SU-DHL-6 (cell line): ENCODE measurements around the gene CHN1.

Source experiments
- H2AFZ ChIP-seq: fragments of 200-600 bp; sonication (generic); 2 replicates; pipeline ENCODE4 v1.6.1; 2014; ENCODE audit warnings: low read depth, mild to moderate bottlenecking, moderate library complexity, mixed read lengths, antibody characterized with exemption, low read length; ENCODE audit not compliant: severe bottlenecking
- H3F3A ChIP-seq: fragments of 200-600 bp; shearing (Covaris generic); 2 replicates; pipeline ENCODE4 v1.6.0; 2016; ENCODE audit warnings: antibody characterized with exemption, mild to moderate bottlenecking; ENCODE audit not compliant: insufficient read depth
- H3K27ac ChIP-seq: fragments of 200-600 bp; sonication (generic); 2 replicates; pipeline ENCODE4 v1.5.1; 2016; ENCODE audit warnings: low read depth, mild to moderate bottlenecking, low read length, moderate library complexity, mixed read lengths
- H3K27me3 ChIP-seq: fragments of 200-600 bp; sonication (generic), shearing (Covaris generic); 2 replicates; pipeline ENCODE4 v1.6.0; 2014; ENCODE audit warnings: mild to moderate bottlenecking, low read length
- H3K36me3 ChIP-seq: fragments of 200-600 bp; sonication (generic); 2 replicates; pipeline ENCODE4 v1.6.1; 2014; ENCODE audit warnings: mild to moderate bottlenecking, low read length, mixed read lengths
- H3K4me2 ChIP-seq: fragments of 300-600, 200-600 bp; shearing (Covaris generic), sonication (generic); 2 replicates; pipeline ENCODE4 v1.6.0; 2014; ENCODE audit warnings: low read length, low read depth, mild to moderate bottlenecking; ENCODE audit not compliant: poor library complexity, severe bottlenecking
- H3K4me3 ChIP-seq: fragments of 200-600 bp; sonication (generic); 2 replicates; pipeline ENCODE4 v1.5.1; 2014; ENCODE audit warnings: antibody characterized with exemption, low read length, mild to moderate bottlenecking, mixed read lengths; ENCODE audit not compliant: insufficient read depth, poor library complexity, severe bottlenecking
- H3K79me2 ChIP-seq: fragments of 200-600 bp; sonication (generic); 2 replicates; pipeline ENCODE4 v1.6.1; 2014; ENCODE audit warnings: mild to moderate bottlenecking, low read length, moderate library complexity; ENCODE audit not compliant: insufficient read depth
- H3K9ac ChIP-seq: fragments of 200-600 bp; sonication (generic); 2 replicates; pipeline ENCODE4 v1.7.0; 2014; ENCODE audit warnings: mild to moderate bottlenecking, low read length
- H3K9me2 ChIP-seq: fragments of 200-600 bp; sonication (generic); replicated peaks from 2 replicates; pipeline ENCODE4 v1.6.1; 2014; ENCODE audit warnings: low read length; ENCODE audit not compliant: insufficient read depth
- H3K9me3 ChIP-seq: fragments of 200-600 bp; sonication (generic); 2 replicates; pipeline ENCODE4 v1.6.1; 2014; ENCODE audit warnings: low read length, mixed read lengths; ENCODE audit not compliant: insufficient read depth
- H4K20me1 ChIP-seq: fragments of 200-600 bp; sonication (generic); 2 replicates; pipeline ENCODE4 v1.6.1; 2014; ENCODE audit warnings: low read depth, mild to moderate bottlenecking, antibody characterized with exemption, low read length, moderate library complexity, mixed read lengths
- EZH2phosphoT487 ChIP-seq: fragments of 200-600 bp; sonication (generic), shearing (Covaris generic); conservative IDR thresholded peaks from 2 replicates; pipeline ENCODE4 v1.6.1; 2018; ENCODE audit warnings: mild to moderate bottlenecking, antibody characterized with exemption, low read length, moderate library complexity, mixed read lengths
- TF ChIP-seq, protein P1 (sequence below): fragments of 200-600 bp; sonication (generic); IDR thresholded peaks from one replicate; pipeline ENCODE4 v1.5.1; 2017; ENCODE audit warnings: antibody characterized with exemption, mild to moderate bottlenecking, low read length, moderate library complexity; ENCODE audit not compliant: insufficient read depth, poor library complexity, severe bottlenecking

Gene CHN1

DNA sequence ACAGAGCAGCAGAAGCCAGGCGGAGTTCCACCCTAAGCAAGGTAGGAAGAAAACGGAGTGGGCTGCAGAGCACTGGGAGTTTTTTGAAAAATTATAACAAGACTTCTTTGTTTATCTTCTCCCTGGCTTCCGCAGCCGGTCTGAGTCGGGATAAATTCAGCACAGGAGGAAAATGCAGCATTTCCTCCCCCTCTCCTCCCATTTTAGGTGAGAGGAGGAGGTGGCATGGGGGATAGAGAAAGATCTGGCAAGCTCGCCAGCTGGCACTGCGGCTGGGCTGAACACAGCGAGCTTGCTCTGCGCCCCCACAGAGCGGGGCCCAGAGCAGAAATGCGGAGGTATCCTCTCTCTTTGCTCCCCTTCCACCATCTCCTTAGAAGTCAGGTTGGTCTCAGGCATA, 223.2 kb downstream of the CHN1 start:
- no peak overlapping the region for H3K4me2 ChIP-seq
- H3K9me2 ChIP-seq: no peaks in the 10 kb centered on the region
- H4K20me1 ChIP-seq: no peaks in the 10 kb centered on the region
- H3K79me2 ChIP-seq: no peaks in the 10 kb centered on the region
- H3K9ac ChIP-seq: no peak overlapping the region
- H3K36me3 ChIP-seq: no peaks in the 10 kb centered on the region
- no peak for TF ChIP-seq EZH2phosphoT487
- TF ChIP-seq, protein P1, sequence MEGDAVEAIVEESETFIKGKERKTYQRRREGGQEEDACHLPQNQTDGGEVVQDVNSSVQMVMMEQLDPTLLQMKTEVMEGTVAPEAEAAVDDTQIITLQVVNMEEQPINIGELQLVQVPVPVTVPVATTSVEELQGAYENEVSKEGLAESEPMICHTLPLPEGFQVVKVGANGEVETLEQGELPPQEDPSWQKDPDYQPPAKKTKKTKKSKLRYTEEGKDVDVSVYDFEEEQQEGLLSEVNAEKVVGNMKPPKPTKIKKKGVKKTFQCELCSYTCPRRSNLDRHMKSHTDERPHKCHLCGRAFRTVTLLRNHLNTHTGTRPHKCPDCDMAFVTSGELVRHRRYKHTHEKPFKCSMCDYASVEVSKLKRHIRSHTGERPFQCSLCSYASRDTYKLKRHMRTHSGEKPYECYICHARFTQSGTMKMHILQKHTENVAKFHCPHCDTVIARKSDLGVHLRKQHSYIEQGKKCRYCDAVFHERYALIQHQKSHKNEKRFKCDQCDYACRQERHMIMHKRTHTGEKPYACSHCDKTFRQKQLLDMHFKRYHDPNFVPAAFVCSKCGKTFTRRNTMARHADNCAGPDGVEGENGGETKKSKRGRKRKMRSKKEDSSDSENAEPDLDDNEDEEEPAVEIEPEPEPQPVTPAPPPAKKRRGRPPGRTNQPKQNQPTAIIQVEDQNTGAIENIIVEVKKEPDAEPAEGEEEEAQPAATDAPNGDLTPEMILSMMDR: no peak
- no peaks in the 10 kb centered on the region for H3F3A ChIP-seq
- no peak overlapping the region for H2AFZ ChIP-seq
- H3K9me3 ChIP-seq: no peaks in the 10 kb centered on the region
- no peaks in the 10 kb centered on the region for H3K27me3 ChIP-seq
- no peak overlapping the region for H3K27ac ChIP-seq
- H3K4me3 ChIP-seq: no peak overlapping the region

- Histone ChIP-seq H3K36me3 (no peaks in the 10 kb centered on the region), H4K20me1 (no peaks in the 10 kb centered on the region), H3K4me3 (no peak overlapping the region), H3K9me2 (no peaks in the 10 kb centered on the region), H3K27me3 (no peaks in the 10 kb centered on the region), H2AFZ (no peak overlapping the region), H3K9me3 (no peaks in the 10 kb centered on the region), H3F3A (no peaks in the 10 kb centered on the region), H3K27ac (no peak overlapping the region), H3K4me2 (no peak overlapping the region), H3K9ac (no peak overlapping the region), H3K79me2 (no peaks in the 10 kb centered on the region)
- no peak for TF ChIP-seq EZH2phosphoT487
- TF ChIP-seq, protein P1: no peak
Observed at GRCh38 chr2:174781298-174781697, 223.9 kb downstream of the CHN1 start.

DNA sequence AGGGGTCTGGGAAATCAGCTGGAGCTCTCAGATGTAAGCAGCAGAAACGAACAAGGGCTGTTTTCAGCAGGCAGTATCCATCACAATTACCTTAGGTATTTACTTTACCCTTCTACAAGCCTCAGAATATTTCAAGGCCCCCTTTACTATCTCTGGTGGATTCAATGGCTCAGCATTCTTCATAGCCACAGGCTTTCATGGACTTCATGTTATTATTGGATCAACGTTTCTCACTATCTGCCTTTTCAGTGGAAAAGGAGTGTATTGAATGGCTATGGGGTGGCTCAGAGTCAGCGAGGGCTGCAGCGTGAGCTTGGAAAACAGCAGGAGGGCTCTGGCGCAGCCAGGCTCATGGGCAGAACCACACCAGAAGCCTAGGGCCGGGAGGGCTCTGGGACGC, 224.3 kb downstream of the CHN1 start:
- H3K9me2 ChIP-seq: no peaks in the 10 kb centered on the region
- H3K27me3 ChIP-seq: no peaks in the 10 kb centered on the region
- H4K20me1 ChIP-seq: no peaks in the 10 kb centered on the region
- H3K9me3 ChIP-seq: no peaks in the 10 kb centered on the region
- TF ChIP-seq, protein P1: no peak
- no peak for TF ChIP-seq EZH2phosphoT487
- no peak overlapping the region for H3K27ac ChIP-seq
- H2AFZ ChIP-seq: no peak overlapping the region
- no peak overlapping the region for H3K4me3 ChIP-seq
- H3K79me2 ChIP-seq: no peaks in the 10 kb centered on the region
- no peaks in the 10 kb centered on the region for H3F3A ChIP-seq
- H3K9ac ChIP-seq: no peak overlapping the region
- H3K4me2 ChIP-seq: no peak overlapping the region
- no peaks in the 10 kb centered on the region for H3K36me3 ChIP-seq
